ENCODE results near the gene CTSK. TPM values are rescaled to one million over a fixed set of nuclear protein-coding genes. Genes with fewer than 3 reads are reported as not detected.

Gene CTSK
- total RNA-seq, 1 experiment from 2014 or later: 2.7 TPM

- H3K36me3 Mint-ChIP-seq (ENCODE audit: insufficient read depth, unreplicated experiment): peaks cover 3% of the 10 kb centered on the region
- no peaks in the 10 kb centered on the region for H3K27me3 Mint-ChIP-seq (ENCODE audit: insufficient read depth, unreplicated experiment)
- peaks cover 15% of the 10 kb centered on the region for H3K4me1 Mint-ChIP-seq (ENCODE audit: low read depth, unreplicated experiment)
- Histone ChIP-seq H3K27me3 (replicated peaks; ENCODE audit: control insufficient read depth, insufficient read depth, low read length) (no peaks in the 10 kb centered on the region), H3K4me3 (ENCODE audit: low read depth, low read length) (no peak overlapping the region), H3K4me1 (peaks cover 27% of the 10 kb centered on the region), H3K9me3 (no peaks in the 10 kb centered on the region), H3K36me3 (ENCODE audit: control insufficient read depth, insufficient read depth, low read length) (no peaks in the 10 kb centered on the region; the same call in 1 of the 2 replicates)
- intact Hi-C loops (cut with micrococcal nuclease; ENCODE audit: unreplicated experiment): loop anchor here (2.0 to 5.0 kb wide), 3 partner anchors 49 to 114 kb away; partner anchors contain the start of genes ARNT and GOLPH3L
- no peak overlapping the region for H3K4me3 Mint-ChIP-seq (ENCODE audit: unreplicated experiment)
- peak; percentile 63 to 72 for DNase-seq
- no TSS peak for BruUV-seq (replicated peaks)
- POLR2A ChIA-PET: interaction anchor here (0.6 to 1.1 kb wide), 4 partner anchors 114 to 232 kb away, joined by 3 to 7 read pairs (median 4); partner anchors contain the start of genes ENSA, GOLPH3L and MCL1
- H3K9me3 Mint-ChIP-seq (ENCODE audit: unreplicated experiment): no peaks in the 10 kb centered on the region
- CTCF ChIA-PET: interaction anchor here (0.6 kb wide), 1 partner anchor 13 kb away, joined by 3 read pairs; no protein-coding TSS in a partner anchor
- no peak for TF ChIP-seq CTCF (IDR thresholded peaks at IDR 0.05; ENCODE audit: insufficient read depth in 1 of 2, low read depth in 1 of 2, low read length in 1 of 2, severe bottlenecking in 1 of 2, unreplicated experiment in 1 of 2)
- H3K27ac Mint-ChIP-seq (ENCODE audit: unreplicated experiment): no peak overlapping the region
These were observed 3.0 kb upstream of the CTSK start for GRCh38 chr1:150810958-150811659.

- BruUV-seq (replicated peaks): no TSS peak
- POLR2A ChIA-PET: no interaction called here
- no peak for TF ChIP-seq CTCF (IDR thresholded peaks at IDR 0.05; ENCODE audit: insufficient read depth in 1 of 2, low read depth in 1 of 2, low read length in 1 of 2, severe bottlenecking in 1 of 2, unreplicated experiment in 1 of 2)
- Histone ChIP-seq H3K36me3 (ENCODE audit: control insufficient read depth, insufficient read depth, low read length) (no peaks in the 10 kb centered on the region; the same call in 1 of the 2 replicates), H3K27me3 (replicated peaks; ENCODE audit: control insufficient read depth, insufficient read depth, low read length) (no peaks in the 10 kb centered on the region), H3K4me3 (ENCODE audit: low read depth, low read length) (no peak overlapping the region), H3K4me1 (peaks cover 27% of the 10 kb centered on the region), H3K9me3 (no peaks in the 10 kb centered on the region)
- Mint-ChIP-seq H3K27me3 (ENCODE audit: insufficient read depth, unreplicated experiment) (no peaks in the 10 kb centered on the region), H3K36me3 (ENCODE audit: insufficient read depth, unreplicated experiment) (no peaks in the 10 kb centered on the region), H3K4me3 (ENCODE audit: unreplicated experiment) (no peak overlapping the region), H3K27ac (ENCODE audit: unreplicated experiment) (no peak overlapping the region), H3K9me3 (ENCODE audit: unreplicated experiment) (no peaks in the 10 kb centered on the region), H3K4me1 (ENCODE audit: low read depth, unreplicated experiment) (peaks cover 18% of the 10 kb centered on the region)
- CTCF ChIA-PET: no interaction called here
- intact Hi-C loops (cut with micrococcal nuclease; ENCODE audit: unreplicated experiment): loop anchor here (2.0 to 5.0 kb wide), 3 partner anchors 47 to 112 kb away; partner anchors contain the start of genes ARNT and GOLPH3L
- DNase-seq: no peak
These were observed 1.6 kb upstream of the CTSK start for GRCh38 chr1:150809651-150810050.

- CTCF ChIA-PET: no interaction called here
- Histone ChIP-seq H3K27me3 (replicated peaks; ENCODE audit: control insufficient read depth, insufficient read depth, low read length) (no peaks in the 10 kb centered on the region), H3K36me3 (ENCODE audit: control insufficient read depth, insufficient read depth, low read length) (no peaks in the 10 kb centered on the region; the same call in 1 of the 2 replicates), H3K4me3 (ENCODE audit: low read depth, low read length) (no peak overlapping the region), H3K4me1 (peaks cover 27% of the 10 kb centered on the region), H3K9me3 (no peaks in the 10 kb centered on the region)
- H3K4me3 Mint-ChIP-seq (ENCODE audit: unreplicated experiment): no peak overlapping the region
- H3K4me1 Mint-ChIP-seq (ENCODE audit: low read depth, unreplicated experiment): peaks cover 18% of the 10 kb centered on the region
- POLR2A ChIA-PET: no interaction called here
- no peaks in the 10 kb centered on the region for H3K9me3 Mint-ChIP-seq (ENCODE audit: unreplicated experiment)
- intact Hi-C loops (cut with micrococcal nuclease; ENCODE audit: unreplicated experiment): no loop called here
- DNase-seq: no peak
- H3K27ac Mint-ChIP-seq (ENCODE audit: unreplicated experiment): no peak overlapping the region
- TF ChIP-seq CTCF (IDR thresholded peaks at IDR 0.05; ENCODE audit: insufficient read depth in 1 of 2, low read depth in 1 of 2, low read length in 1 of 2, severe bottlenecking in 1 of 2, unreplicated experiment in 1 of 2): no peak
- no peaks in the 10 kb centered on the region for H3K27me3 Mint-ChIP-seq (ENCODE audit: insufficient read depth, unreplicated experiment)
- BruUV-seq (replicated peaks): no TSS peak
- no peaks in the 10 kb centered on the region for H3K36me3 Mint-ChIP-seq (ENCODE audit: insufficient read depth, unreplicated experiment)
These were observed 786 bp upstream of the CTSK start for GRCh38 chr1:150808846-150809245.

Measured in Caco-2 (cell line).